HCT116 (cell line): ENCODE results near the gene IRF4. TPM values are rescaled to one million over a fixed set of nuclear protein-coding genes. Genes with fewer than 3 reads are reported as not detected.

Source experiments
- ATAC-seq: fragments of 200-7000 bp; cut with Tn5 transposase; 2 replicates; pipeline ENCODE4 v1.9.1; 2020; ENCODE audit warnings: mild to moderate bottlenecking, moderate library complexity
- BruUV-seq: library from RNA; stranded (reverse); fragments of 400-500 nt; replicated peaks from 2 replicates; lab custom pipeline; 2021; lab: Mats Ljungman, UMichigan
- CTCF ChIA-PET: fragments of 300-600 bp; sonication (Branson Sonifier 250); formaldehyde crosslinking; loops from one replicate; lab custom pipeline; 2021; ENCODE audit warnings: antibody characterized with exemption; lab: Charles Lee
- POLR2A ChIA-PET: fragments of 300-600, 350-600 bp; sonication (Branson Sonifier 250); formaldehyde crosslinking; loops from one replicate; lab custom pipeline; 2021; ENCODE audit warnings: antibody characterized with exemption; lab: Charles Lee
- RAD21 ChIA-PET, 2 experiments: fragments of 300-600 bp; sonication (Branson Sonifier 250); formaldehyde crosslinking; loops; one replicate each; lab custom pipeline; 2023; ENCODE audit warnings: low total read pairs in 2 of 2; ENCODE audit not compliant: uncharacterized antibody in 2 of 2, unreplicated experiment in 2 of 2, low non-redundant PET in 1 of 2; lab: Charles Lee
- DNase-seq: peaks from one replicate; pipeline ENCODE4 v3.0.0-alpha.2; 2010; ENCODE audit warnings: low read depth, low spot score
- H2AFZ ChIP-seq: fragments of 200-600 bp; shearing (Covaris generic), sonication (generic); 2 replicates; pipeline ENCODE4 v1.6.1; 2017; ENCODE audit warnings: low read depth, mixed run types, mixed read lengths, antibody characterized with exemption, low read length; ENCODE audit not compliant: poor library complexity, severe bottlenecking
- H3K27ac ChIP-seq: 2 replicates; pipeline ENCODE4 v1.5.1; 2012; ENCODE audit warnings: low read depth, low read length
- H3K27me3 ChIP-seq: fragments of 200-600 bp; sonication (generic); 2 replicates; pipeline ENCODE4 v1.6.1; 2016; ENCODE audit warnings: mixed run types, low read length, mixed read lengths; ENCODE audit not compliant: insufficient read depth
- H3K36me3 ChIP-seq, 2 experiments: fragments of 200-500 bp in 1 of 2; fragments of 200-600 bp in 1 of 2; sonication (Bioruptor generic) in 1 of 2; sonication (generic) in 1 of 2; 2 replicates each; pipeline versions ENCODE4 v1.5.1 to v1.6.1; 2014 to 2016; ENCODE audit warnings: low read length in 2 of 2, inconsistent platforms in 1 of 2, mixed read lengths in 1 of 2, mixed run types in 1 of 2; ENCODE audit not compliant: insufficient read depth in 2 of 2, control insufficient read depth in 1 of 2
- H3K4me1 ChIP-seq, 2 experiments: fragments of 200-600 bp in 1 of 2; sonication (generic) in 1 of 2; 2 replicates each; pipeline versions ENCODE4 v1.5.1 to v1.6.1; 2012 to 2017; ENCODE audit warnings: low read length in 2 of 2, inconsistent platforms in 1 of 2, mild to moderate bottlenecking in 1 of 2, mixed read lengths in 1 of 2, mixed run types in 1 of 2, moderate library complexity in 1 of 2; ENCODE audit not compliant: insufficient read depth in 2 of 2, control insufficient read depth in 1 of 2
- H3K4me2 ChIP-seq: fragments of 200-600 bp; sonication (generic); 2 replicates; pipeline ENCODE4 v1.6.1; 2017; ENCODE audit warnings: mixed run types, low read length, mixed read lengths
- H3K4me3 ChIP-seq, 2 experiments: fragments of 200-600 bp in 1 of 2; sonication (generic) in 1 of 2; replicated peaks in 1 of 2; 2 replicates each; pipeline ENCODE4 v1.5.1; 2011 to 2016; ENCODE audit warnings: low read length in 2 of 2, control low read depth in 1 of 2, low read depth in 1 of 2, mild to moderate bottlenecking in 1 of 2, mixed read lengths in 1 of 2, mixed run types in 1 of 2
- H3K79me2 ChIP-seq: fragments of 200-600 bp; sonication (generic); 2 replicates; pipeline ENCODE4 v1.6.1; 2017; ENCODE audit warnings: mild to moderate bottlenecking, mixed run types, low read length, moderate library complexity, mixed read lengths; ENCODE audit not compliant: insufficient read depth
- H3K9ac ChIP-seq: fragments of 200-600 bp; sonication (generic); 2 replicates; pipeline ENCODE4 v1.6.1; 2016; ENCODE audit warnings: low read length, mixed read lengths
- H3K9me2 ChIP-seq: fragments of 200-600 bp; sonication (generic), shearing (Covaris generic); 2 replicates; pipeline ENCODE4 v1.6.1; 2017; ENCODE audit warnings: mixed run types, mild to moderate bottlenecking, moderate library complexity; ENCODE audit not compliant: insufficient read depth
- H3K9me3 ChIP-seq, 2 experiments: fragments of 200-500 bp in 1 of 2; fragments of 200-600 bp in 1 of 2; sonication (Bioruptor generic) in 1 of 2; sonication (generic) in 1 of 2; 2 replicates each; pipeline ENCODE4 v1.6.1; 2014 to 2017; ENCODE audit warnings: low read length in 2 of 2, mixed read lengths in 2 of 2, inconsistent platforms in 1 of 2, low read depth in 1 of 2, mild to moderate bottlenecking in 1 of 2, mixed run types in 1 of 2, moderate library complexity in 1 of 2; ENCODE audit not compliant: control insufficient read depth in 1 of 2, insufficient read depth in 1 of 2
- H4K20me1 ChIP-seq: fragments of 200-600 bp; sonication (generic), shearing (Covaris generic); 2 replicates; pipeline ENCODE4 v1.6.1; 2017; ENCODE audit warnings: mixed run types, mild to moderate bottlenecking, moderate library complexity; ENCODE audit not compliant: insufficient read depth
- ATF3 ChIP-seq: IDR thresholded peaks from 2 replicates; pipeline ENCODE4 v1.6.1; 2012
- CEBPB ChIP-seq: IDR thresholded peaks from 2 replicates; pipeline ENCODE4 v1.6.1; 2012; ENCODE audit warnings: low read depth
- EGR1 ChIP-seq: IDR thresholded peaks from 2 replicates; pipeline ENCODE4 v1.6.1; 2012; ENCODE audit warnings: low read depth
- EZH2 ChIP-seq: fragments of 200-600 bp; sonication (generic); IDR thresholded peaks from 2 replicates; pipeline ENCODE4 v1.6.1; 2017; ENCODE audit warnings: antibody characterized with exemption, mixed run types
- SIN3A ChIP-seq: IDR thresholded peaks from 2 replicates; pipeline ENCODE4 v1.6.1; 2012; ENCODE audit warnings: low read depth
- ZBTB33 ChIP-seq: IDR thresholded peaks from 2 replicates; pipeline ENCODE4 v1.6.1; 2011; ENCODE audit warnings: mild to moderate bottlenecking, low read length, moderate library complexity; ENCODE audit not compliant: insufficient replicate concordance; ENCODE audit errors: extremely low read depth
- ZNF274 ChIP-seq: fragments of 200-500 bp; sonication (Bioruptor generic); IDR thresholded peaks from 2 replicates; pipeline ENCODE4 v1.6.1; 2014; ENCODE audit warnings: mild to moderate bottlenecking, low read depth, low read length, inconsistent platforms
- intact Hi-C: fragments of 100-400 bp; cut with micrococcal nuclease; formaldehyde crosslinking; loops from 2 replicates; pipeline ENCODE4 v1.10.0; 2022
- total RNA-seq: library from RNA; stranded (reverse); gene quantifications from one replicate; pipeline ENCODE4 v1.2.1, GENCODE V29; 2021; ENCODE audit not compliant: unreplicated experiment
- TF ChIP-seq, protein P1 (sequence below), 3 experiments: fragments of 200-600 bp in 1 of 3; sonication (generic) in 1 of 3; IDR thresholded peaks in 2 of 3; conservative IDR thresholded peaks in 1 of 3; 2 replicates each; pipeline ENCODE4 v1.5.1; 2012 to 2017; ENCODE audit warnings: low read depth in 2 of 3, low read length in 2 of 3, antibody characterized with exemption in 1 of 3, borderline replicate concordance in 1 of 3, control low read depth in 1 of 3, mild to moderate bottlenecking in 1 of 3, mixed read lengths in 1 of 3, mixed run types in 1 of 3, moderate library complexity in 1 of 3; ENCODE audit not compliant: insufficient read depth in 1 of 3

Gene IRF4
- total RNA-seq, 1 experiment from 2014 or later: 1.2 TPM

GRCh38 chr6:410555-411395, 19.2 kb downstream of the IRF4 start:
- Histone ChIP-seq H3K79me2 (no peaks in the 10 kb centered on the region), H3K9ac (no peak overlapping the region), H3K36me3 (no peaks in the 10 kb centered on the region), H3K27me3 (peaks cover 27% of the 10 kb centered on the region; the same call in 1 of the 2 replicates), H2AFZ (no peak overlapping the region), H3K9me2 (no peaks in the 10 kb centered on the region), H3K4me2 (no peak overlapping the region), H3K4me3 (no peak overlapping the region), H3K4me1 (peaks cover 0 to 9% of the 10 kb centered on the region in 2 experiments; a peak in 1 of 4 replicates), H3K9me3 (no peaks in the 10 kb centered on the region), H4K20me1 (no peaks in the 10 kb centered on the region), H3K27ac (no peak overlapping the region)
- RAD21 ChIA-PET: no interaction called here
- no peak for ATAC-seq
- no peak for TF ChIP-seq ATF3
- no peak for TF ChIP-seq CEBPB
- no peak for TF ChIP-seq EGR1
- TF ChIP-seq, protein P1, sequence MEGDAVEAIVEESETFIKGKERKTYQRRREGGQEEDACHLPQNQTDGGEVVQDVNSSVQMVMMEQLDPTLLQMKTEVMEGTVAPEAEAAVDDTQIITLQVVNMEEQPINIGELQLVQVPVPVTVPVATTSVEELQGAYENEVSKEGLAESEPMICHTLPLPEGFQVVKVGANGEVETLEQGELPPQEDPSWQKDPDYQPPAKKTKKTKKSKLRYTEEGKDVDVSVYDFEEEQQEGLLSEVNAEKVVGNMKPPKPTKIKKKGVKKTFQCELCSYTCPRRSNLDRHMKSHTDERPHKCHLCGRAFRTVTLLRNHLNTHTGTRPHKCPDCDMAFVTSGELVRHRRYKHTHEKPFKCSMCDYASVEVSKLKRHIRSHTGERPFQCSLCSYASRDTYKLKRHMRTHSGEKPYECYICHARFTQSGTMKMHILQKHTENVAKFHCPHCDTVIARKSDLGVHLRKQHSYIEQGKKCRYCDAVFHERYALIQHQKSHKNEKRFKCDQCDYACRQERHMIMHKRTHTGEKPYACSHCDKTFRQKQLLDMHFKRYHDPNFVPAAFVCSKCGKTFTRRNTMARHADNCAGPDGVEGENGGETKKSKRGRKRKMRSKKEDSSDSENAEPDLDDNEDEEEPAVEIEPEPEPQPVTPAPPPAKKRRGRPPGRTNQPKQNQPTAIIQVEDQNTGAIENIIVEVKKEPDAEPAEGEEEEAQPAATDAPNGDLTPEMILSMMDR (IDR thresholded peaks at IDR 0.05 in 2 of 3, conservative IDR thresholded peaks at IDR 0.05 in 1 of 3; ENCODE audit: borderline replicate concordance in 1 of 3, insufficient read depth in 1 of 3, low read depth in 2 of 3, low read length in 2 of 3): no peak
- no peak for TF ChIP-seq ZBTB33
- TF ChIP-seq ZNF274: no peak
- no peak for TF ChIP-seq SIN3A
- no peak for TF ChIP-seq EZH2
- DNase-seq: no peak
- intact Hi-C loops: no loop called here
- POLR2A ChIA-PET: no interaction called here
- CTCF ChIA-PET: no interaction called here
- BruUV-seq: no TSS peak
